Activated CD4-positive, alpha-beta memory T cell treated with anti-CD3 and anti-CD28 coated beads for 36 hours (primary cell): ENCODE data around the gene TMEM42. TPM values are rescaled to one million over a fixed set of nuclear protein-coding genes. Genes with fewer than 3 reads are reported as not detected.
A peak's percentile ranks its signal among the peaks of the same experiment; 100 is the strongest.
"Not testable (repeated sequence)": the region's sequence is repeated elsewhere in the genome, so short reads cannot be mapped to it uniquely, and the experiment has no call there.

ENCODE experiments used
- CTCF ChIA-PET: fragments of 350-600 bp; sonication (Branson Sonifier 250); formaldehyde crosslinking; loops from one replicate; lab custom pipeline; 2021; ENCODE audit warnings: antibody characterized with exemption, inconsistent platforms; lab: Charles Lee
- POLR2A ChIA-PET: fragments of 350-600 bp; sonication (Branson Sonifier 250); formaldehyde crosslinking; loops from one replicate; lab custom pipeline; 2021; ENCODE audit warnings: antibody characterized with exemption; lab: Charles Lee
- DNase-seq: peaks from one replicate; pipeline ENCODE4 v3.0.0-alpha.2; 2020
- H3K27ac Mint-ChIP-seq: one replicate; pipeline ENCODE4 v1.8.0; 2021; ENCODE audit warnings: mixed read lengths
- H3K27me3 Mint-ChIP-seq: one replicate; pipeline ENCODE4 v1.8.0; 2021; ENCODE audit warnings: mixed read lengths
- H3K36me3 Mint-ChIP-seq: one replicate; pipeline ENCODE4 v1.8.0; 2021; ENCODE audit warnings: mixed read lengths
- H3K4me1 Mint-ChIP-seq: one replicate; pipeline ENCODE4 v1.8.0; 2021; ENCODE audit warnings: low read depth, mixed read lengths
- H3K4me3 Mint-ChIP-seq: one replicate; pipeline ENCODE4 v1.8.0; 2021; ENCODE audit warnings: mild to moderate bottlenecking, mixed read lengths
- H3K9me3 Mint-ChIP-seq: one replicate; pipeline ENCODE4 v1.8.0; 2021; ENCODE audit warnings: mixed read lengths
- intact Hi-C: fragments of 100-400 bp; cut with micrococcal nuclease; formaldehyde crosslinking; loops from one replicate; pipeline ENCODE4 v1.15.1; 2023
- total RNA-seq, 2 experiments: library from RNA; stranded (reverse); gene quantifications; one replicate each; pipeline ENCODE4 v1.2.3, GENCODE V29; 2021

Gene TMEM42
- total RNA-seq, 2 experiments from 2014 or later, result 13.0 to 13.5 TPM

- H3K4me3 Mint-ChIP-seq, result no peak overlapping the region
- CTCF ChIA-PET, result interaction anchor here (1.5 kb wide), 1 partner anchor 16 kb away, joined by 3 read pairs; no protein-coding TSS in a partner anchor
- intact Hi-C loops, result no loop called here
- no peak for DNase-seq
- H3K9me3 Mint-ChIP-seq, result no peaks in the 10 kb centered on the region
- H3K4me1 Mint-ChIP-seq, result no peaks in the 10 kb centered on the region
- H3K27me3 Mint-ChIP-seq, result no peaks in the 10 kb centered on the region
- H3K27ac Mint-ChIP-seq, result no peak overlapping the region
- POLR2A ChIA-PET, result interaction anchor here (0.7 kb wide), 1 partner anchor 1808 kb away, joined by 3 read pairs; no protein-coding TSS in a partner anchor
- H3K36me3 Mint-ChIP-seq, result peaks cover 27% of the 10 kb centered on the region
Observed at GRCh38 chr3:44845528-44846520, 15.9 kb upstream of the TMEM42 start.

DNA sequence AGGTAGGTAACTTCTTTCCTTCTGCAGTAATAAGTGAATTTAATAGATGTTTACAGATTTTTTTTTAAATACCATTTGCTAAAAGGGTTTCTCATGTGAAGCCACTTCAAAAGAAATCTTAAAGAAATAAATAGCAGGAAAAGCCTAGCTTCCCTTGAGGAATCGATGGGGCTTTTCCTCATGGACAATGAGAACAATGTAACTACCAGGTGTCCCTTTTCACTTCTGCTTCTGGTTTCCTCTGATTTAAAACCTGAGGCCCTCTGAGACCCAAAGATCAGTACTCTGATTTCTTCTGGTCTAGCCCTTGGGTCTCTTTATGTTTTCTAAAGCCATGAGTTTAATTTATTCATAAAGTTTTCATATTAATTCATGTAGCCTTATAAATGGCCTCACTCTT lies 13.1 kb upstream of the TMEM42 start:
- CTCF ChIA-PET, result no interaction called here
- no peaks in the 10 kb centered on the region for H3K27me3 Mint-ChIP-seq
- H3K27ac Mint-ChIP-seq, result no peak overlapping the region
- intact Hi-C loops, result no loop called here
- H3K4me1 Mint-ChIP-seq, result no peaks in the 10 kb centered on the region
- H3K9me3 Mint-ChIP-seq, result no peaks in the 10 kb centered on the region
- H3K36me3 Mint-ChIP-seq, result peaks cover 21% of the 10 kb centered on the region
- POLR2A ChIA-PET, result no interaction called here
- DNase-seq, result no peak
- no peak overlapping the region for H3K4me3 Mint-ChIP-seq

DNA sequence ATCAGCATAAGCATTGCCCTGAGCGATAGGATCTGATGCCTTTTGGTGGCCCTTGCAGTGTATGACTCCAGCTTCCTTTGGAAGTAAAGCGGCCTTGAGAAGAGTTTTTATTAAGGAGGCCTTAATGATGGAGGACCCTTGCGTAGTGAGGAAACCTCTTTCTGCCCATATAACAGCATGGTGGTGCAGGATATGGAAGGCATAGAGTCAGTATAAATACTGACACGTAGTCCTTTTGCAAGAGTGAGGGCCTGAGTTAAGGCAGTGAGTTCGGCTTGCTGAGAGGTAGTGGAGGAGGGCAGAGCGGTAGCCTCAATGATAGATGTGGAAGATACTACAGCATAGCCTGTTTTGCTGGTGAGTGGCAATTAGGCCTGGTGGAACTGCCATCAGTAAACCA lies 5.0 kb upstream of the TMEM42 start:
- CTCF ChIA-PET, H3K27me3 Mint-ChIP-seq, H3K9me3 Mint-ChIP-seq, H3K4me3 Mint-ChIP-seq, H3K27ac Mint-ChIP-seq, DNase-seq, H3K36me3 Mint-ChIP-seq, H3K4me1 Mint-ChIP-seq, POLR2A ChIA-PET, intact Hi-C loops: not testable (repeated sequence)

DNA sequence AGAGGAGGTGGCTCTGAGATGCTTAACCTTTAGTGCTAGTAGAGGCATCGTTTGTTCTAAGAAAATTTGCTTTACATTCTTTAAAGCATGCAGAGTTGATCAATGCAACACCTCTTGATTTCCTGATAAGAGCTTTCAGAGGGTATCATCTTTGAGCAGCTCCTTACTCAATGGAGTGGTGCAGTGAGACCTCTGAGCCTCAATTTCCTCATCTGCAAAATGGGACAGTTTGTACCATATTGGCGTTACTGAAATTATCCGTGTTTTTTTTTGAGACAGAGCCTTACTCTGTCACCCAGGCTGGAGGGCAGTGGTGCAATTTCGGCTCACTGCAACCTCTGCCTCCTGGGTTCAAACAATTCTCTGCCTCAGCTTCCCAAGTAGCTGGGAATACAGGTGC lies 1.6 kb upstream of the TMEM42 start:
- H3K27ac Mint-ChIP-seq, result no peak overlapping the region
- CTCF ChIA-PET, result no interaction called here
- H3K9me3 Mint-ChIP-seq, result no peaks in the 10 kb centered on the region
- intact Hi-C loops, result no loop called here
- no peak overlapping the region for H3K4me3 Mint-ChIP-seq
- H3K27me3 Mint-ChIP-seq, result no peaks in the 10 kb centered on the region
- peaks cover 23% of the 10 kb centered on the region for H3K4me1 Mint-ChIP-seq
- no peaks in the 10 kb centered on the region for H3K36me3 Mint-ChIP-seq
- DNase-seq, result no peak
- POLR2A ChIA-PET, result interaction anchor here (1.1 kb wide), 1 partner anchor 99 kb away, joined by 3 read pairs; the partner anchor contains the start of gene KIAA1143

- POLR2A ChIA-PET, result interaction anchor here (1.4 kb wide), 1 partner anchor 133 kb away, joined by 3 read pairs; the partner anchor contains the start of gene ZNF501
- no peaks in the 10 kb centered on the region for H3K9me3 Mint-ChIP-seq
- H3K27ac Mint-ChIP-seq, result peak overlapping the region; percentile 82
- DNase-seq, result no peak
- H3K4me1 Mint-ChIP-seq, result peaks cover 40% of the 10 kb centered on the region
- peak overlapping the region; percentile 82 for H3K4me3 Mint-ChIP-seq
- H3K36me3 Mint-ChIP-seq, result no peaks in the 10 kb centered on the region
- CTCF ChIA-PET, result no interaction called here
- H3K27me3 Mint-ChIP-seq, result no peaks in the 10 kb centered on the region
- intact Hi-C loops, result no loop called here
Observed at GRCh38 chr3:44862226-44862637, 520 bp downstream of the TMEM42 start.

DNA sequence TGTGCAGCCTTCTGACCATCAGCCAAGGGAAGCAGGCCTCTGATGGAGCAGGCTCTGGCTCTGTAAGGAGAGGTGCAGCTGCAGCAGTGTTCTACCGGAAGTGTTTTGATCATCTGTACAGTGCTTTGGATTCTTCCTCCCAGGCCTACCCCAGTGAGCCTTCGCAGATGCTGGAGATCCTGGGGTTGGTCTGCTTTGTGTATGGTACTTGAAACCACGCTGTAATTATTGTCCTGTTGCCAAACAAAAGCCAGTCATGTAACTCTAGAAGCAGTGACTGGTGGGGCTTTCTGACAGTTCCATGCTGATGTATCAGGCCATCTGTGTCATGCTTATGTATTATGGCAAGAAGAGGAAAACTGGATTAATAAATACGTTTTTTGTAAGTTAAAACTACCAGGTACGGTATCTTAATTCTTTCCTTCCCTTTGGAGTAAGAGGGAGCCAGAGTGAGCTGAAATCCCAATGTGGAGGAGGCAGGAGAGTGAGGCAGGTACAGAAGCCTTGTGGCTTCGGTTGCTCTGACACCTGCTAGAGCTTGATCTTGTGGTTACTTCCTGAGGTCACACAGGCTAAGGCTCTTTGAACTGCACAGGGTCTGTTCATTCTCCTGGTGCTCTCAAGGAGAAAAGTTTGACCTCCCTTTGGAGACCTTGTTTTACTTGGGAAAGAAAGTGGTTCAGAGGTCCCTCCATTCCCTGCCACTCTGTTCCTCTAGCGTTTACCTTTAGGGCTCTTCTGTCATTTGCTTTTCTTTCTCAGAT lies 3.7 kb downstream of the TMEM42 start:
- Mint-ChIP-seq H3K27me3 (no peaks in the 10 kb centered on the region), H3K4me3 (no peak overlapping the region), H3K27ac (peak overlapping the region; percentile 15), H3K36me3 (no peaks in the 10 kb centered on the region), H3K4me1 (peaks cover 40% of the 10 kb centered on the region), H3K9me3 (peaks cover 2% of the 10 kb centered on the region)
- ChIA-PET POLR2A (no interaction called here), CTCF (no interaction called here)
- DNase-seq, result no peak
- intact Hi-C loops, result no loop called here

DNA sequence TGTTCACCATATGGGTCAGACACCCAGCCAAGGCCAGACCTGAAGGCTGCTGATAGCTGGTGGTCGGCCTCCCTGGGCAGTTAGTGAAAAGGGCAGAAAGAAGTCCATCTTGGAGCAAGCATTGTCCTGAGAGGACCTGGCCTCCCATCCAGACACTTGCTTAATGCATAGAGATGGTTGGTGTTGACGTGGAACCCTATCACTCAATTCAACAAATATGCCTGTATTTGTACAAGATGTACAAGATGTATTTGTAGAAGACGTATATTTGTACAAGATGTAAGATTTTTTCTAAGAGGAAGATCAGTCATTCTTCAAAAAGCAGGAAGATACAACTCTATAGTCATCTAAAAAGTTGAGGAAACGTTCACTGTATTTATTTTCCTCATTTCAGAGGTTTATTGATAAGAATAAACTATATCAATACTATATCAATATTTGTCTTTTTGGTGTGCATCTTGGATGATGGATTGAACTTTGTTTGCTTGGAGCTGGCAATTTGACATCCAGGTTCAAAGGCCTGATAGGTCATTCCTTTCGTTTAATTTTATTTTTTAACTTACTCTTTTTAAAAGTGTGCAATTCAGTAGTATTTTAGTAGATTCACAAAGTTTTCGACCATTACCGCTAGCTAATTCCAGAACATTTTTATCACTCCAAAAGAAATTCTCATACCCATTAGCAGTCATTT lies 5.9 kb downstream of the TMEM42 start:
- intact Hi-C loops, result no loop called here

DNA sequence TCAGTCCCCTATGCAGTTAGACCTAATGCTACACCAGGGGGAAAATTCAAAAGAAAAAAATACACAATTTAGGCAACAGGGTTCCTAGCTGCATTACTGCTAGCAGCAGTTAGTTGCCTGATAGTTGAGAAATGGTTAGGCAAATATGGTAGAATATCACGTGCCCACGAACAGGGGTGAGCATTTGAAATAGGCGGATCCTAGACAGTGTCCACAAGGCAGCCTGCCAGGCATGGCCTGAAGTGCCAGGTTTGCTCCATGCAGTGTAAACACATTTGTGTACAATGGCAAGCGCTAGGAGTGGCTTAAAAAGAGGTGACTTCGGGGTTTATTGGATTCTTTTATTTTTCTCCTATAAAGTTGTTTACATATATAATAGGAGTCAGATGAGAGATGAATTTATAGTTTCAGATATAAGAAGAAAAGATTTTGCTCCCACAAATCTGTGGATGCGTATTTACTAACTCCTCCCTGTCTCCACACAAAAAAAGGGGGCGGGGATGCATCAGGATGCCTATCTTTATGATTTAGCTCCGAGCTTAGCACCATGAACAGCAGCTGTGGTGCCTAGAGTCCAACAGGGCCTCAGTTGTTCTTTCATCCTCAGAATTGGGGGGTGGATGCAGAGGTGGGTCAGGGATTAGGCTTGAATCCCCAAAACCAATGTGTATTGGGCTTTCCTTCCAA lies 8.8 kb downstream of the TMEM42 start:
- intact Hi-C loops, result no loop called here

More for the DNA sequence above, 5.9 kb downstream of the TMEM42 start:
- CTCF ChIA-PET, result no interaction called here
- no peak for DNase-seq
- no peaks in the 10 kb centered on the region for H3K36me3 Mint-ChIP-seq
- H3K27me3 Mint-ChIP-seq, result no peaks in the 10 kb centered on the region
- H3K27ac Mint-ChIP-seq, result no peak overlapping the region
- H3K9me3 Mint-ChIP-seq, result peaks cover 2% of the 10 kb centered on the region
- H3K4me1 Mint-ChIP-seq, result peaks cover 33% of the 10 kb centered on the region
- no peak overlapping the region for H3K4me3 Mint-ChIP-seq
- POLR2A ChIA-PET, result no interaction called here

DNA sequence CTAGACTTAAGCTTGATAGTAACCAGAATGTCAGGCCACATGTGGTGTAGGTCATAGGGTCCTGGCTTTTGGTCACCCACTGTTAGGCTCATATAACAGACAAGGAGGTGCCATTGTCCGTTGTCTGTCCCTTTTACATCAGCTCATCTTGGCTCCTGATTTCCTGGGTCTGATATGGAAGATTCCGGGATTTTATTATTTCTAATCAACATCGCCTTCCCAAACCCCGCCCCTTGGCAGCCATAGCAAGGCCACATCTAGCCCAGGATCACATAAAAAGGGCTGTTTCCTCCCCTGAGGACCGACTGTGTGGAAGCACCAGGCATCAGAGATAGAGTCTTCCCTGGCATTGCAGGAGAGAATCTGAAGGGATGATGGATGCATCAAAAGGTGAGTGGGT lies 12.6 kb downstream of the TMEM42 start, which contains the start of gene TGM4:
Gene TGM4, plus strand, starts transcription at position 301 of the 400 bp plus-strand sequence. Its CDS starts 71 bp downstream, at position 372.
- POLR2A ChIA-PET, result no interaction called here
- H3K4me1 Mint-ChIP-seq, result no peaks in the 10 kb centered on the region
- no peak within 1 kb of the TSS for H3K27ac Mint-ChIP-seq
- DNase-seq, result no peak
- intact Hi-C loops, result no loop called here
- H3K9me3 Mint-ChIP-seq, result no peaks in the 10 kb centered on the region
- CTCF ChIA-PET, result no interaction called here
- H3K36me3 Mint-ChIP-seq, result no peaks in the 10 kb centered on the region
- no peaks in the 10 kb centered on the region for H3K27me3 Mint-ChIP-seq
- H3K4me3 Mint-ChIP-seq, result no peak within 1 kb of the TSS

More for the DNA sequence above, 8.8 kb downstream of the TMEM42 start:
- H3K4me3 Mint-ChIP-seq, result no peak overlapping the region
- peaks cover 2% of the 10 kb centered on the region for H3K9me3 Mint-ChIP-seq
- CTCF ChIA-PET, result no interaction called here
- H3K27ac Mint-ChIP-seq, result no peak overlapping the region
- H3K4me1 Mint-ChIP-seq, result peaks cover 13% of the 10 kb centered on the region
- POLR2A ChIA-PET, result no interaction called here
- no peak for DNase-seq
- no peaks in the 10 kb centered on the region for H3K36me3 Mint-ChIP-seq
- no peaks in the 10 kb centered on the region for H3K27me3 Mint-ChIP-seq

DNA sequence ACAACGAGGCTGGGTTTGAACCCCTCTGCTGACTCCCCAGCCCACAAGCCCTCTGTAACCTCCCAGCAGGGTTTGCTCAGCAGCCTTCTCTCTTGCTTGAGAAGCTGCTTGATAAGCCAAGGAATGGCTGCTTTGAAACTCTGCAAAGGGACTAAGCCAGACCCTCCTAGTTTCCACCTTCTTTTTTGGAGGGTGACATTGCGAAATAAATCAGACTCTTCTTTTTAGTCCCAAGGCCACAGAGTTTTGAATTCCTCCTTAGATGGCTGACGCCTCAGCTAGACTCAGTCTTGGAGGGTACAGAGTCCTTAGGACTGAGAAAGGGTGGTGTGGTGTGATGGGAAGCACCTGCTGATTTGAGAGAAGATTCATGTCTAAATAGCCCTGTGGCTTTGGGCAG lies 13.9 kb downstream of the TMEM42 start:
- Mint-ChIP-seq H3K27me3 (no peaks in the 10 kb centered on the region), H3K27ac (no peak overlapping the region), H3K9me3 (no peaks in the 10 kb centered on the region), H3K36me3 (no peaks in the 10 kb centered on the region), H3K4me3 (no peak overlapping the region), H3K4me1 (no peaks in the 10 kb centered on the region)
- DNase-seq, result no peak
- CTCF ChIA-PET, result no interaction called here
- POLR2A ChIA-PET, result no interaction called here
- intact Hi-C loops, result no loop called here

GRCh38 chr3:44877333-44877732 lies 15.6 kb downstream of the TMEM42 start:
- CTCF ChIA-PET, result no interaction called here
- no peak overlapping the region for H3K4me3 Mint-ChIP-seq
- no peaks in the 10 kb centered on the region for H3K4me1 Mint-ChIP-seq
- intact Hi-C loops, result no loop called here
- H3K27ac Mint-ChIP-seq, result no peak overlapping the region
- POLR2A ChIA-PET, result no interaction called here
- H3K36me3 Mint-ChIP-seq, result no peaks in the 10 kb centered on the region
- no peaks in the 10 kb centered on the region for H3K27me3 Mint-ChIP-seq
- no peak for DNase-seq
- no peaks in the 10 kb centered on the region for H3K9me3 Mint-ChIP-seq
